Peyer's patch (tissue), 4 donors: ENCODE results near the gene NXPH4.

Experiments used
- CTCF ChIP-seq, 6 experiments: fragments of 450-650 bp in 4 of 6; fragments of 200-600 bp in 2 of 6; sonication (generic) in 1 of 6; IDR thresholded peaks; one replicate each; pipeline ENCODE4 v1.5.1; 2017 to 2019; ENCODE audit warnings: antibody characterized with exemption in 6 of 6, mild to moderate bottlenecking in 3 of 6, moderate library complexity in 1 of 6
- POLR2A ChIP-seq, 2 donors: fragments of 450-650 bp; IDR thresholded peaks; one replicate each; pipeline ENCODE4 v1.5.1; 2017; ENCODE audit warnings: antibody characterized with exemption in 2 of 2, mild to moderate bottlenecking in 2 of 2, moderate library complexity in 2 of 2

- TF ChIP-seq CTCF (IDR thresholded peaks at IDR 0.05) (no peak), POLR2A (IDR thresholded peaks at IDR 0.05) (no peak)
Measured at GRCh38 chr12:57208631-57209282, 7.8 kb upstream of the NXPH4 start.
